Fibroblast of upper back skin (primary cell): ENCODE results near the gene MUC12.
"Not testable (repeated sequence)": the region's sequence is repeated elsewhere in the genome, so short reads cannot be mapped to it uniquely, and the experiment has no call there.

ENCODE experiments used
- DNase-seq: peaks from one replicate; pipeline ENCODE4 v3.0.0-alpha.2; 2013

MUC12 gene

GRCh38 chr7:100991631-100992030 is 22.3 kb downstream of the MUC12 start:
- DNase-seq, result no peak

- not testable (repeated sequence) for DNase-seq
Observed at GRCh38 chr7:100992280-100992679, 22.9 kb downstream of the MUC12 start.

DNA sequence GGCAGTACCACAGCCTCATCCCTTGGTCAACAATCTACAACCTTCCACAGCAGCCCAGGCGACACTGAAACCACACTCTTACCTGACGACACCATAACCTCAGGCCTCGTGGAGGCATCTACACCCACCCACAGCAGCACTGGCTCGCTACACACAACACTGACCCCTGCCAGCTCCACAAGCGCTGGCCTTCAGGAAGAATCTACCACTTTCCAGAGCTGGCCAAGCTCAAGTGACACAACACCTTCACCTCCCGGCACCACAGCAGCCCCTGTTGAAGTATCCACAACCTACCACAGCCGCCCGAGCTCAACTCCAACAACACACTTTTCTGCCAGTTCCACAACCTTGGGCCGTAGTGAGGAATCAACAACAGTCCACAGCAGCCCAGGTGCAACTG is 25.3 kb downstream of the MUC12 start:
- DNase-seq, result not testable (repeated sequence)

GRCh38 chr7:100998530-100998929 is 29.2 kb downstream of the MUC12 start:
- not testable (repeated sequence) for DNase-seq

GRCh38 chr7:100999334-100999733 is 30.0 kb downstream of the MUC12 start:
- not testable (repeated sequence) for DNase-seq

DNA sequence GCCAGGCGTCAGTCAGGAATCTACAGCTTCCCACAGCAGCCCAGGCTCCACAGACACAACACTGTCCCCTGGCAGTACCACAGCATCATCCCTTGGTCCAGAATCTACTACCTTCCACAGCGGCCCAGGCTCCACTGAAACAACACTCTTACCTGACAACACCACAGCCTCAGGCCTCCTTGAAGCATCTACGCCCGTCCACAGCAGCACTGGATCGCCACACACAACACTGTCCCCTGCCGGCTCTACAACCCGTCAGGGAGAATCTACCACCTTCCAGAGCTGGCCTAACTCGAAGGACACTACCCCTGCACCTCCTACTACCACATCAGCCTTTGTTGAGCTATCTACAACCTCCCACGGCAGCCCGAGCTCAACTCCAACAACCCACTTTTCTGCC is 30.7 kb downstream of the MUC12 start:
- DNase-seq, result not testable (repeated sequence)

DNA sequence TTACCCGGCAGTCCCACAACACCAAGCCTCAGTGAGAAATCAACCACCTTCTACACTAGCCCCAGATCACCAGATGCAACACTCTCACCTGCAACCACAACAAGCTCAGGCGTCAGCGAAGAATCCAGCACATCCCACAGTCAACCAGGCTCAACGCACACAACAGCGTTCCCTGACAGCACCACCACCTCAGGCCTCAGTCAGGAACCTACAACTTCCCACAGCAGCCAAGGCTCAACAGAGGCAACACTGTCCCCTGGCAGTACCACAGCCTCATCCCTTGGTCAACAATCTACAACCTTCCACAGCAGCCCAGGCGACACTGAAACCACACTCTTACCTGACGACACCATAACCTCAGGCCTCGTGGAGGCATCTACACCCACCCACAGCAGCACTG is 33.0 kb downstream of the MUC12 start:
- not testable (repeated sequence) for DNase-seq

DNA sequence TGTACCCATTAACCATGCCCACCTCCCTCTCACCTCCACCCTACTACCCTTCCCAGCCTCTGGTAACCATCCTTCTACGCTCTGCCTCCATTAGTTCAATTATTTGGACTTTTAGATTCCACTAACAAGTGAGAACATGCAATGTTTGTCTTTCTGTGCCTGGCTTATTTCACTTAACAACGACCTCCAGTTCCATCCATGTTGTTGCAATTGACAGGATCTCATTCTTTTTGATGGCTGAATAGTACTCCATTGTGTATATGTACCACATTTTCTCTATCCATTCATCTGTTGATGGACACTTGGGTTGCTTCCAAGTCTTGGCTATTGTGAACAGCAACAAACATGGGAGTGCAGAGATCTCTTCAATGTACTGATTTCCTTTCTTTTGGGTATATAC is 38.0 kb downstream of the MUC12 start:
- DNase-seq, result not testable (repeated sequence)

- DNase-seq, result no peak
Observed at GRCh38 chr7:101009629-101010028, 40.3 kb downstream of the MUC12 start.

- DNase-seq, result no peak
Observed at GRCh38 chr7:101012931-101013330, 43.6 kb downstream of the MUC12 start.

- DNase-seq, result no peak
Observed at GRCh38 chr7:101015626-101016025, 46.3 kb downstream of the MUC12 start.

GRCh38 chr7:101017064-101017777 is 47.9 kb downstream of the MUC12 start:
- DNase-seq, result peak; percentile 79

- no peak for DNase-seq
Observed at GRCh38 chr7:101018271-101019167, 49.2 kb downstream of the MUC12 start.

GRCh38 chr7:101020444-101020843 is 51.1 kb downstream of the MUC12 start:
- no peak for DNase-seq

- no peak for DNase-seq
Observed at GRCh38 chr7:101021703-101022102, 52.3 kb downstream of the MUC12 start.

- DNase-seq, result no peak
Observed at GRCh38 chr7:101023839-101024238, 54.5 kb downstream of the MUC12 start.

GRCh38 chr7:101031082-101031481 is 61.7 kb downstream of the MUC12 start:
- DNase-seq, result no peak

GRCh38 chr7:101035941-101036340 is 66.6 kb downstream of the MUC12 start:
- DNase-seq, result no peak

- not testable (repeated sequence) for DNase-seq
Observed at GRCh38 chr7:101041283-101041682, 71.9 kb downstream of the MUC12 start.

GRCh38 chr7:101058355-101058754 is 89.0 kb downstream of the MUC12 start:
- peak; percentile 39 for DNase-seq

DNA sequence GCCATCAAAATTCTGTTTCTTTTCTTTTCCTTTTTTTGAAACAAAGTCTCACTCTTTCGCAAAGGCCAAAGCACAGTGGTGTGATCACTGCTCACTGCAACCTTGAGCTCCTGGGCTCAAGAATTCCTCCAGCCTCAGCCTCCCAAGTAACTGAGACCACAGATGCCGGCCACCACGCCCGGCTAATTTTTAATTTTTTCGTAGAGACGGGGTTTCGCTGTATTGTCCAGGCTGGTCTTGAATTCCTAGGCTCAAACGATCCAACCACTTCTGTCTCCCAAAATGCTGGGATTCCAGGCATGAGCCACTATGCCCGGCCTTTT is 90.2 kb downstream of the MUC12 start:
- DNase-seq, result no peak

DNA sequence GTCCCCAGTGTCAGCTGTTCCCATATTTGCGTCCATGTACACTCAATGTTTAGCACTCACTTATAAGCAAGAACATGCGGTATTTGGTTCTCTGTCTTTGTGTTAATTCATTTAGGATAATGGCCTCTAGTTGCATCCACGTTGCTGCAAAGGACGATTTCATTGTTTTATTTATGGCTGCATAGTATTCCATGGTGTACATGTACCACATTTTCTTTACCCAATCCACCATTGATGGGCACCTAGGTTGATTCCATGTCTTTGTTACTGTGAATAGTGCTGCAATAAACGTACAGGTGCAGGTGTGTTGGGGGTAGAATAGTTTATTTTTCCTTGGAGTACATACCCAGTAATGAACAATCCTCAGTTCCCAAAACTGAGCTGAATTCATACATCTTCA is 91.6 kb downstream of the MUC12 start:
- DNase-seq, result no peak

- DNase-seq, result not testable (repeated sequence)
Observed at GRCh38 chr7:101064176-101064550, 94.8 kb downstream of the MUC12 start.

GRCh38 chr7:101065162-101065561 is 95.8 kb downstream of the MUC12 start:
- DNase-seq, result not testable (repeated sequence)
